Endodermal cell (in vitro differentiated cells): ENCODE data around the gene CD2. TPM values are rescaled to one million over a fixed set of nuclear protein-coding genes. Genes with fewer than 3 reads are reported as not detected.

ENCODE experiments used
- DNase-seq: peaks from one replicate; pipeline ENCODE4 v3.0.0-alpha.2; 2017
- H3K27ac ChIP-seq: 2 replicates; pipeline ENCODE4 v1.5.1; 2013; ENCODE audit warnings: mild to moderate bottlenecking, low read depth, low read length, moderate library complexity
- H3K27me3 ChIP-seq: 2 replicates; pipeline ENCODE4 v1.6.1; 2013; ENCODE audit warnings: mild to moderate bottlenecking, low read length, moderate library complexity; ENCODE audit not compliant: insufficient read depth, control insufficient read depth, poor library complexity, severe bottlenecking
- H3K36me3 ChIP-seq: 2 replicates; pipeline ENCODE4 v1.7.0; 2013; ENCODE audit warnings: mild to moderate bottlenecking, low read length, moderate library complexity; ENCODE audit not compliant: control insufficient read depth, insufficient read depth
- H3K4me1 ChIP-seq: one replicate; pipeline ENCODE4 v1.7.0; 2013; ENCODE audit warnings: low read length; ENCODE audit not compliant: control insufficient read depth, insufficient read depth
- H3K4me3 ChIP-seq: 2 replicates; pipeline ENCODE4 v1.5.1; 2013; ENCODE audit warnings: mild to moderate bottlenecking, low read length, moderate library complexity
- H3K9ac ChIP-seq: 2 replicates; pipeline ENCODE4 v1.6.1; 2013; ENCODE audit warnings: mild to moderate bottlenecking, low read length, moderate library complexity; ENCODE audit not compliant: poor library complexity, severe bottlenecking; ENCODE audit errors: extremely low read depth
- H3K9me3 ChIP-seq: 2 replicates; pipeline ENCODE4 v1.6.1; 2013; ENCODE audit warnings: mild to moderate bottlenecking, low read length, moderate library complexity; ENCODE audit not compliant: control insufficient read depth
- H3K27ac Mint-ChIP-seq: 2 replicates; pipeline ENCODE4 v1.8.0; 2020; ENCODE audit warnings: mixed read lengths
- H3K27me3 Mint-ChIP-seq: 2 replicates; pipeline ENCODE4 v1.8.0; 2021; ENCODE audit warnings: mild to moderate bottlenecking, mixed read lengths; ENCODE audit not compliant: insufficient read depth
- H3K36me3 Mint-ChIP-seq: 2 replicates; pipeline ENCODE4 v1.8.0; 2020; ENCODE audit warnings: low read depth, mixed read lengths
- H3K4me1 Mint-ChIP-seq: 2 replicates; pipeline ENCODE4 v1.8.0; 2020; ENCODE audit warnings: mixed read lengths
- H3K4me3 Mint-ChIP-seq: 2 replicates; pipeline ENCODE4 v1.8.0; 2020; ENCODE audit warnings: mild to moderate bottlenecking, moderate library complexity, mixed read lengths
- H3K9me3 Mint-ChIP-seq: 2 replicates; pipeline ENCODE4 v1.8.0; 2020; ENCODE audit warnings: mild to moderate bottlenecking, mixed read lengths
- CTCF ChIP-seq: fragments of 200-600 bp; sonication (generic); conservative IDR thresholded peaks from 2 replicates; pipeline ENCODE4 v1.5.0; 2021; ENCODE audit warnings: antibody characterized with exemption, mild to moderate bottlenecking
- WGBS, 2 experiments: methylation state at CpG; one replicate each; pipeline versions ENCODE4 v1.1.5 to v1.1.7; 2013; ENCODE audit warnings: missing lambda C conversion rate in 2 of 2, mixed read lengths in 1 of 2; ENCODE audit not compliant: insufficient coverage in 1 of 2, insufficient read length in 1 of 2; 5-methylcytosine and 5-hydroxymethylcytosine counted together
- total RNA-seq, 2 donors: library from RNA; stranded (reverse); fragmentation: NEBNext Ultra II Directional in 1 of 2; extraction: Animal tissue kit (Norgen Biotek cat#: 25700) in 1 of 2; gene quantifications; 2 replicates in 1 of 2; 3 replicates in 1 of 2; pipeline ENCODE4 v1.2.1, GENCODE V29; 2021

The CD2 gene
- total RNA-seq, 2 donors from 2014 or later: not detected

- no peak overlapping the region for H3K4me3 Mint-ChIP-seq
- peaks cover 7% of the 10 kb centered on the region for H3K4me1 Mint-ChIP-seq
- no peak overlapping the region for H3K27ac ChIP-seq
- peaks cover 5% of the 10 kb centered on the region for H3K4me1 ChIP-seq
- H3K4me3 ChIP-seq: no peak overlapping the region
- no peaks in the 10 kb centered on the region for H3K36me3 ChIP-seq
- no peaks in the 10 kb centered on the region for H3K9me3 Mint-ChIP-seq
- no peaks in the 10 kb centered on the region for H3K36me3 Mint-ChIP-seq
- no peak overlapping the region for H3K27ac Mint-ChIP-seq
- H3K9me3 ChIP-seq: no peaks in the 10 kb centered on the region
- no peaks in the 10 kb centered on the region for H3K27me3 ChIP-seq
- no peaks in the 10 kb centered on the region for H3K27me3 Mint-ChIP-seq
- TF ChIP-seq CTCF: no peak
- 88 to 97% methylated on average over 4 of the region's 4 CpGs for WGBS, 2 experiments
- no peak for DNase-seq
- no peak overlapping the region for H3K9ac ChIP-seq
These were observed 11.7 kb downstream of the CD2 start for GRCh38 chr1:116765962-116766361.

GRCh38 chr1:116766616-116767469 is 12.6 kb downstream of the CD2 start:
- H3K27ac Mint-ChIP-seq: no peak overlapping the region
- no peak for DNase-seq
- H3K27me3 Mint-ChIP-seq: no peaks in the 10 kb centered on the region
- Histone ChIP-seq H3K4me1 (peaks cover 5% of the 10 kb centered on the region), H3K9me3 (no peaks in the 10 kb centered on the region), H3K36me3 (no peaks in the 10 kb centered on the region), H3K9ac (no peak overlapping the region), H3K27ac (no peak overlapping the region), H3K27me3 (no peaks in the 10 kb centered on the region), H3K4me3 (no peak overlapping the region)
- no peaks in the 10 kb centered on the region for H3K9me3 Mint-ChIP-seq
- WGBS, 2 experiments: 90 to 94% methylated on average over 12 to 13 of the region's 13 CpGs
- no peak for TF ChIP-seq CTCF
- H3K36me3 Mint-ChIP-seq: no peaks in the 10 kb centered on the region
- H3K4me1 Mint-ChIP-seq: peaks cover 7% of the 10 kb centered on the region
- H3K4me3 Mint-ChIP-seq: no peak overlapping the region

GRCh38 chr1:116767782-116768382 is 13.7 kb downstream of the CD2 start:
- Mint-ChIP-seq H3K4me1 (peaks cover 7% of the 10 kb centered on the region), H3K36me3 (no peaks in the 10 kb centered on the region), H3K27ac (no peak overlapping the region), H3K9me3 (no peaks in the 10 kb centered on the region), H3K4me3 (no peak overlapping the region), H3K27me3 (no peaks in the 10 kb centered on the region)
- Histone ChIP-seq H3K27me3 (no peaks in the 10 kb centered on the region), H3K4me1 (peaks cover 5% of the 10 kb centered on the region), H3K27ac (no peak overlapping the region), H3K4me3 (no peak overlapping the region), H3K9me3 (no peaks in the 10 kb centered on the region), H3K36me3 (no peaks in the 10 kb centered on the region), H3K9ac (no peak overlapping the region)
- WGBS, 2 experiments: 92 to 96% methylated on average over 5 of the region's 5 CpGs
- no peak for DNase-seq
- no peak for TF ChIP-seq CTCF
